IPS DF 4.7 (cell line): ENCODE data around the gene UST.
"Not testable (repeated sequence)": the region's sequence is repeated elsewhere in the genome, so short reads cannot be mapped to it uniquely, and the experiment has no call there.

Source experiments
- DNase-seq: peaks from one replicate; pipeline ENCODE4 v3.0.0-alpha.2; 2013; ENCODE audit warnings: low spot score; ENCODE audit errors: extremely low read depth

UST gene

GRCh38 chr6:148945301-148946021 lies 198.6 kb downstream of the UST start:
- DNase-seq = no peak

GRCh38 chr6:148947621-148948444 lies 201.0 kb downstream of the UST start:
- peak; percentile 91 for DNase-seq

- DNase-seq = no peak
Observed at GRCh38 chr6:148951662-148952061, 204.8 kb downstream of the UST start.

- no peak for DNase-seq
Observed at GRCh38 chr6:148952147-148953035, 205.6 kb downstream of the UST start.

- no peak for DNase-seq
Observed at GRCh38 chr6:148954461-148954860, 207.6 kb downstream of the UST start.

GRCh38 chr6:148954934-148955333 lies 208.1 kb downstream of the UST start:
- DNase-seq = no peak

- no peak for DNase-seq
Observed at GRCh38 chr6:148955441-148955840, 208.6 kb downstream of the UST start.

GRCh38 chr6:148956163-148956562 lies 209.3 kb downstream of the UST start:
- not testable (repeated sequence) for DNase-seq

GRCh38 chr6:148957752-148958151 lies 210.9 kb downstream of the UST start:
- DNase-seq = no peak

- DNase-seq = no peak
Observed at GRCh38 chr6:148959008-148959407, 212.2 kb downstream of the UST start.

- no peak for DNase-seq
Observed at GRCh38 chr6:148959501-148959900, 212.7 kb downstream of the UST start.

- DNase-seq = no peak
Observed at GRCh38 chr6:148962854-148963515, 216.2 kb downstream of the UST start.

- DNase-seq = no peak
Observed at GRCh38 chr6:148963738-148964137, 216.9 kb downstream of the UST start.

- DNase-seq = no peak
Observed at GRCh38 chr6:148964467-148964866, 217.6 kb downstream of the UST start.

GRCh38 chr6:148965287-148965686 lies 218.5 kb downstream of the UST start:
- no peak for DNase-seq

GRCh38 chr6:148967011-148967520 lies 220.2 kb downstream of the UST start:
- no peak for DNase-seq

GRCh38 chr6:148967541-148967956 lies 220.7 kb downstream of the UST start:
- no peak for DNase-seq

- no peak for DNase-seq
Observed at GRCh38 chr6:148968771-148969602, 222.2 kb downstream of the UST start.

GRCh38 chr6:148969603-148970061 lies 222.8 kb downstream of the UST start:
- no peak for DNase-seq
